WI38 (cell line): ENCODE measurements around the gene UNC5B.

Source experiments
- H3K4me3 ChIP-seq: 2 replicates; pipeline ENCODE4 v1.5.1; 2011; ENCODE audit warnings: low read depth, mild to moderate bottlenecking, control low read depth, low read length
- CTCF ChIP-seq: IDR thresholded peaks from 2 replicates; pipeline ENCODE4 v1.5.1; 2012; ENCODE audit warnings: low read depth, mild to moderate bottlenecking, control low read depth, low read length

Gene UNC5B

GRCh38 chr10:71206911-71207310 lies 5.5 kb upstream of the UNC5B start:
- TF ChIP-seq CTCF: no peak
- H3K4me3 ChIP-seq: no peak overlapping the region

GRCh38 chr10:71207578-71207977 lies 4.8 kb upstream of the UNC5B start:
- no peak overlapping the region for H3K4me3 ChIP-seq

GRCh38 chr10:71209352-71209715 lies 3.0 kb upstream of the UNC5B start:
- no peak overlapping the region for H3K4me3 ChIP-seq
- no peak for TF ChIP-seq CTCF

More at GRCh38 chr10:71207578-71207977, 4.8 kb upstream of the UNC5B start:
- no peak for TF ChIP-seq CTCF

- no peak overlapping the region for H3K4me3 ChIP-seq
- no peak for TF ChIP-seq CTCF
These were observed 2.4 kb upstream of the UNC5B start for GRCh38 chr10:71209731-71210541.

- no peak overlapping the region for H3K4me3 ChIP-seq
- no peak for TF ChIP-seq CTCF
These were observed 1.9 kb upstream of the UNC5B start for GRCh38 chr10:71210542-71210871.

GRCh38 chr10:71211053-71211452 lies 1.3 kb upstream of the UNC5B start:
- no peak for TF ChIP-seq CTCF
- no peak overlapping the region for H3K4me3 ChIP-seq

- H3K4me3 ChIP-seq: peak overlapping the region; percentile 76
- no peak for TF ChIP-seq CTCF
These were observed 524 bp upstream of the UNC5B start for GRCh38 chr10:71211775-71212317.
